Kidney glomerular epithelial cell (primary cell): ENCODE measurements around the gene NDUFV3.
"Not testable (repeated sequence)": the region's sequence is repeated elsewhere in the genome, so short reads cannot be mapped to it uniquely, and the experiment has no call there.

Experiments
- DNase-seq: peaks from one replicate; lab custom pipeline; 2025; lab: John Stamatoyannopoulos, UW

NDUFV3 gene

GRCh38 chr21:42900446-42900845 lies 7.3 kb downstream of the NDUFV3 start:
- DNase-seq, result no peak

DNA sequence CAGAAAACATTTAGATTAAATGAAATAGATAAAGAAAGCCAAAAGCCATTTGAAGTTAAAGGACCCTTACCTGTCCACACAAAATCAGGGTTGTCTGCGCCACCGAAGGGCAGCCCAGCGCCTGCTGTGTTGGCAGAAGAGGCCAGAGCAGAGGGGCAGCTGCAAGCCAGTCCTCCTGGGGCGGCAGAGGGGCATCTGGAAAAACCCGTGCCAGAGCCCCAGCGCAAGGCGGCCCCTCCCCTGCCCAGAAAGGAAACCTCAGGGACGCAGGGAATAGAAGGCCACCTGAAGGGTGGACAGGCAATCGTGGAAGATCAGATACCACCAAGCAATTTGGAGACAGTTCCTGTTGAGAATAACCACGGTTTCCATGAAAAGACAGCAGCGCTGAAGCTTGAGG lies 10.7 kb downstream of the NDUFV3 start:
- DNase-seq, result no peak

DNA sequence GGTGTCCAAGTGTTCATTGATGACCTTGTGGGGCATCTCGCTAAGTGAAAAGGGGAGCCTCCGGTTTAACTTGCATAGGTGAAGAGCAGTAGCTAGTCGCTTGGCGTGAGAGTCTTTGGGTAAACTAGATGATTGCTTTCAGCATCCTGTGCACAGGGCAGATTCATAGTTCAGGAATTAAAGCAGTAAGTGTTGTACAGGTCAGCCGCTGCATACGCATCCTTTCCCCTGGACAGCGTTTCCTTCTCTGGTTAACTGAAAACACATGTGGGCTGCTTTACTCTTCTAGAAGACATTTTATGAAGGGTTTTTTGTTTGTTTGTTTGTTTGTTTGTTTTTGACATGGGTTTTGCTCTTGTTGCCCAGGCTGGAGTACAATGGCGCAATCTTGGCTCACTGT lies 12.1 kb downstream of the NDUFV3 start:
- DNase-seq, result no peak

GRCh38 chr21:42906233-42906632 lies 13.1 kb downstream of the NDUFV3 start:
- no peak for DNase-seq

DNA sequence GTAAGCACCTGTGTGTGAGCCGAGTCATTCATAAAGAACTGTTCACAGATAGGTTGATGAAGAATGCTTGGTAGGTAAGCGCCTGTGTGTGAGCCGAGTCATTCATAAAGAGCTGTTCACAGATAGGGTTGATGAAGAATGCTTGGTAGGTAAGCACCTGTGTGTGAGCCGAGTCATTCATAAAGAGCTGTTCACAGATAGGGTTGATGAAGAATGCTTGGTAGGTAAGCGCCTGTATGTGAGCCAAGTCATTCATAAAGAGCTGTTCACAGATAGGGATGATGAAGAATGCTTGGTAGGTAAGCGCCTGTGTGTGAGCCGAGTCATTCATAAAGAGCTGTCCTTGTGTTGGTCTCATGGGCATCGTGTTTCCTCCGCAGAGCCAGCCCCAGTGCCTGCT lies 15.4 kb downstream of the NDUFV3 start:
- DNase-seq, result not testable (repeated sequence)

- DNase-seq, result not testable (repeated sequence)
These were observed 18.8 kb downstream of the NDUFV3 start for GRCh38 chr21:42911920-42912319.

DNA sequence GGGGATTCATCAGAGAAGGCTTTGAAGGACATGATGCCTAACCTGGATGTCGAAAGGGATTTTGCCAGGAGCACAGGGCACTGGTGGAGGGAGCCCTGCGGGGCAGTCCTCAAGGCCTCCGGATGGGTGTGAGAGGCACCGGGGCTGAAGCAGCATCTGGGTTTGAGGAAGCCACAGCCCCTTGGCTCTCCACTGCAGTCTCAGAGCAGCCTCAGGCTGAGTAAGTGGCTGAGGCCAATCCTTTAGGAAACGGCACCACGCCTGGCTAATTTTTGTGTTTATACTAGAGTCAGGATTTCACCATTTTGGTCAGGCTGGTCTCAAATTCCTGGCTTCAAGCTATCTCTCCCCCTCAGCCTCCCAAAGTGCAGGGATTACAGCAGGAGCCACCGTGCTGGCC lies 20.4 kb downstream of the NDUFV3 start:
- peak; percentile 48 for DNase-seq

- no peak for DNase-seq
These were observed 25.2 kb downstream of the NDUFV3 start for GRCh38 chr21:42918291-42918690.

DNA sequence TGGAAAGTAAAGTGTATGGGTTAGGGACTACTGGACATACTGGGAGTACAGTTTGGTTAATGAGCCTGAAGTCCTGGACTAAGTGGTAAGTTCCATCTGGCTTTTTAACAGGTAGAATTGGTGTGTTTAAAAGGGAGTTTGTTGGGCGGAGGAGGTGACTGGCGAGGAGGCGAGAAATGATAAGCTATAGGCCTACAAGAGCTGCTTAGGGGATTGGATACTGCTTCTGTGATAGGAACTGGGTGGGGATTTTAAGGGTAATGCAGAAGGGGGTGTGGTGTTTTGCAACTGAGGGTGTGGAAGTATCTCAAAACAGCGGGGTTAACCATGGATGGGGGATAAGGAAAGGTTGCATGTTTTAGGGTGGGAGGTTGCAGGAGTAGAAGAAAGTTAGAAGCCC lies 28.8 kb downstream of the NDUFV3 start:
- no peak for DNase-seq

DNA sequence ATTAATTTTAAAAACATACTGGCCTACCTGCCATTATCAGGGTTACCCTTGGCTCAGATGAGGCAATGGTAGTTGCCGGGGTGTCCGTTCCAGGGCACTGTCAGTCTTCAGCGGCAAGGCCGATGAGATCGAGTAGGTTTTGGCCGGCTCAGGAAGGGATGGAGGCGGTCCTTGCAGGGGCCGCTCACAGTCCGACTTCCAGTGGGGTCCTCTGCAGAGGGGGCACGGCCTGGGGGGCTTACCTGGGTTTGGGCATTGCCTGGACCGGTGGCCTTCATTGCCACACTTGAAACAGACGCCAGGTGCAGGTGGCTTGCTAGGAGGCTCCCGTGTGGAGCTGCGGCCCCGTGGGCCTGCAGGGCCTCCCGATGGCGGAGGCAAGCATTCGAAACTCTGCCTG lies 29.8 kb downstream of the NDUFV3 start:
- DNase-seq, result no peak

GRCh38 chr21:42923553-42924432 lies 30.7 kb downstream of the NDUFV3 start:
- DNase-seq, result peak; percentile 87

DNA sequence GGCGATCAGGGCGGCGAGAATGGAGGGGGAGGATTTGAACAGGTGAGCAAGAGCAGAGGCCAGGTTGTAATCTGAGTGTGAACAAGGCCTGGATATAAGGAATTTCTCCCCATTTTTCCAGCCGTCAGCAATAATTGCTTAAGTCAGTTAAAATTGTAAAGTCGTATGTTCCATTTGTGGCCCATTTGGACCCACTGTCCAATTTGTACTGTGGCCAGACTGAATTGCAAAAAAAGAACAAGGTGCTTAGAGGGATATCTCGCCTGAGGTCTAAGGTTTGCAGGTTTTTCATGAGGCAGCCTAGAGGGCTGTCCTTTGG lies 31.3 kb downstream of the NDUFV3 start:
- no peak for DNase-seq

- no peak for DNase-seq
These were observed 32.2 kb downstream of the NDUFV3 start, which contains the start of gene ERVH48-1 for GRCh38 chr21:42925114-42925926. ERVH48-1 (minus strand) TSS chr21:42925630; CDS start chr21:42919006, 6,624 bp downstream.

DNA sequence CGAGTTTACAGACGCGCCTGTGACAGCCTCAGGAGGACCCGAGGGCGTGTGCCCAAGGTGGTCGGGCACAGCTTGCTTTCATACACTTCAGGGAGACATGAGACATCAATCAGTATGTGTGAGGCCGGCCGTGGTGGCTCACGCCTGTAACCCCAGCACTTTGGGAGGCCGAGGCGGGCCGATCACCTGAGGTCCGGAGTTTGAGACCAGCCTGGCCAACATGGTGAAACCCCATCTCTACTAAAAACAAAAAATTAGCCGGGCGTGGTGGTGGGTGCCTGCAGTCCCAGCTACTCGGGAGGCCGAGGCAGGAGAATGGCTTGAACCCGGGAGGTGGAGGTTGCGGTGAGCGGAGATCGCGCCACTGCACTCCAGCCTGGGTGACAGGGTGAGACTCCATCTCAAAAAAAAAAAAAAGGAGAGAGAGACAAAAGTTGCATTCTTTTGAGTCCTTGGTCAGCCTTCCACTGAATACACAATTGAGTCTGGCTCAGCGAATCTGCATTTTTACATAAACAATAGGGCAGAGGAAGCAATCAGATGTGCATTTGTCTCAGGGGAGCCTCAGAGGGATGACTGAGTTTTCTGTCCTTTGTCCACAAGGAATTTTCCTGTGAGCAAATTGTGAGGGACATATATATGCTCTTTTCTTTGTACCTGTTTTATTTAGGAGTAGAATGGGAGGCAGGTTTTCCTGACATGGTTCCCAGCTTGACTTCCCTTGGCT lies 34.5 kb downstream of the NDUFV3 start:
- not testable (repeated sequence) for DNase-seq

GRCh38 chr21:42929969-42930368 lies 36.9 kb downstream of the NDUFV3 start:
- DNase-seq, result no peak

- no peak for DNase-seq
These were observed 38.6 kb downstream of the NDUFV3 start for GRCh38 chr21:42931560-42932235.

DNA sequence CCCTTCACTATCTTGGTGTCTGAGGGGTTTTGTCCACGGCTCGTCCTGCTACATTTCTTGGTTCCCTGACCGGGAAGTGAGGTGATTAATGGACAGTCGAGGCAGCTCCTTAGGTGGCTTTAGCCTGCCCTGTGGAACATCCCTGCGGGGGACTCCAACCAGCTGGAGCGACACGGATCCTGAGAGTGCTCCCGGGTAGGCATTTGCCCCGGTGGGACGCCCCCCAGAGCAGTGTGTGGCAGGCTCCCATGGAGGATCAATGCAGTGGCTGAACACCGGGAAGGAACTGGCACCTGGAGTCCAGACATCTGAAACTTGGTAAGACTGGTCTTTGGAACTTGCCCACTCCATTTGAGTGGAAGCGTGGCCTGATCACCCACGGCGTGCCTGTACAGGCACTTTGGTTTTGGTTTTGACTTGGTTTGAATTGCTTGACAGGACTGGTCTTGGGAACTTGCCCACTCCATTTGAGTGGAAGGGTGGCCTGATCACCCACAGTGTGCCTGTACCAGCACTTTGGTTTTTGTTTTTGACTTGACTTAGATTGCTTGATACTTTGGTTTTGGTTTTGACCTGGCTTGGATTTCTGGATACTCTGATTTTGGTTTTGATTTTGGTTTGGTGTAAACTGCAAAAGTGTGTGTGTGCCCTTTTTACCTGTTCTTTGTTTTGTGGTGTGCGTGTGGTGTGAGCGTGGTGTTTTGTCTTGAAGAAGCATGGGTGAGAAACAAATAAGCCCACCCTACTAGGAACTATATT lies 39.4 kb downstream of the NDUFV3 start:
- DNase-seq, result not testable (repeated sequence)

DNA sequence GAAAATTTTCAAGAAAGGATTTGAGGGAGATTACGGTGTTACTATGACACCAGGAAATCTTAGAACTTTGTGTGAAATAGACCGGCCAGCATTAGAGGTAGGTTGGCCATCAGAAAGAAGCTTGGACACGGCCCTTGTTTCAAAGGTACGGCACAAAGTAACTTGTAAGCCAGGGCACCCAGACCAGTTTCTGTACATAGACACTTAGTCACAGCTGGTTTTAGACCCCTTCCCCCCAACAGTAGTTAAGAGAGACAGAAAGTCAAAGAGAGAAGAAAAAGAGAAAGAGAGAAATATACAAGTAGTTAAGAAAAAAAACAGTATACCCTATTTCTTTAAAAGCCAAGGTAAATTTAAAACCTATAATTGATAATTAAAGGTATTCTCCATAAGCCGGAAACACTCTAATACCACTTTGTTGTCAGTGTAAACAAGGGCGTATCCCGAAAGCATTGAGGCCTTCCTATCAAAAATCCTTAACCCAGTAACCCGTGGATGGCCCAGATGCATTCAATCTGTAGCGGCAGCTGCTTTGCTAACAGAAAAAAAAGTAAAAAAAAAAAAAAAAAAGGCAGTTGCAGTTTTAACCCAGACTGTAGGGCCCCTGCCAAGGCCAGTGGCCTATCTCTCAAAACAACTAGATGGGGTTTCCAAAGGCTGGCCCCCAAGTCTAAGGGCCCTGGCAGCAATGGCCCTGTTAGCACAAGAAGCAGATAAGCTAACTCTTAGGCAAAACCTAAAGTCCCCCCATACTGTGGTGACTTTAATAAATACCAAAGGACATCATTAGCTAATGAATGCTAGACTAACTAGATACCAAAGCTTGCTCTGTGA lies 40.2 kb downstream of the NDUFV3 start:
- DNase-seq, result not testable (repeated sequence)

- DNase-seq, result not testable (repeated sequence)
These were observed 40.9 kb downstream of the NDUFV3 start for GRCh38 chr21:42933973-42934372.

GRCh38 chr21:42936360-42936759 lies 43.3 kb downstream of the NDUFV3 start:
- not testable (repeated sequence) for DNase-seq
